Cortex of kidney (tissue), 1 donor: ENCODE measurements around the gene MIPOL1.

ENCODE experiments used
- DNase-seq: peaks from one replicate; lab custom pipeline; 2025; lab: John Stamatoyannopoulos, UW

MIPOL1 gene

GRCh38 chr14:37587131-37587803, 389.5 kb downstream of the MIPOL1 start:
- DNase-seq, result no peak

- DNase-seq, result no peak
Measured at GRCh38 chr14:37587881-37588666, 390.3 kb downstream of the MIPOL1 start.

- DNase-seq, result no peak
Measured at GRCh38 chr14:37588667-37588955, 390.9 kb downstream of the MIPOL1 start.

GRCh38 chr14:37588956-37589714, 391.4 kb downstream of the MIPOL1 start:
- DNase-seq, result no peak

- no peak for DNase-seq
Measured at GRCh38 chr14:37589715-37590427, 392.1 kb downstream of the MIPOL1 start.

- DNase-seq, result no peak
Measured at GRCh38 chr14:37590428-37591139, 392.8 kb downstream of the MIPOL1 start.

DNA sequence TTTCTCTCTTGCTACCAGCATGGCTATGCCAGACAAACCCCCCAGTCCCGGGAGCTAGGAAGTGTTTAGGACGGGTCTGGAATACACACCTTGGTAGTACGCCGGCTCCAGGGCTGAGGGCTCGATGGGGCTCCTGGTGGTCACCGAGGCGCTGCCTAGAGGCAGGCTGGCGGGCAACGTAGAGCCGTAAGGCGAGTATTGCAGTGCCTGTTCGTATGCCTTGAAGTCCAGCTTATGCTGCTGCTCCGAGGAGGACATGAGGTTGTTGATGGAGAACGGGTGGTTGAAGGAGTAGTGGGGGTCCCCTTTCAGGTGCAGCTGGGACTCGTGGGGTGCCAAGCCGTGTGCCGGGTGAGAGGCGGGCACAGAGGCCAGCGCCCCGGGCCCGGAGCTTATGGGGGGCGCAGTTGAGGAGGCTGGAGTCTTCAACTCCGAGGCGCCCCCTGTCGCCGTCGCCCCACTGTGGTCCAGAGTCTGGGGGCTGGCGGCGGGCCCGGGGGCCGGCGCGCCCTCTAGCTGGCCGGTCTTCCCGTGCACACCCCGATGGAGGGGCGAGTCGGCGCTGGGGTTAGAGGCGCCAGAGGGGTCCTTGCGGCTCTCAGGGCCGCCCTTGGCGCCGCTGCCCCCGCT, 393.7 kb downstream of the MIPOL1 start:
- DNase-seq, result no peak

DNA sequence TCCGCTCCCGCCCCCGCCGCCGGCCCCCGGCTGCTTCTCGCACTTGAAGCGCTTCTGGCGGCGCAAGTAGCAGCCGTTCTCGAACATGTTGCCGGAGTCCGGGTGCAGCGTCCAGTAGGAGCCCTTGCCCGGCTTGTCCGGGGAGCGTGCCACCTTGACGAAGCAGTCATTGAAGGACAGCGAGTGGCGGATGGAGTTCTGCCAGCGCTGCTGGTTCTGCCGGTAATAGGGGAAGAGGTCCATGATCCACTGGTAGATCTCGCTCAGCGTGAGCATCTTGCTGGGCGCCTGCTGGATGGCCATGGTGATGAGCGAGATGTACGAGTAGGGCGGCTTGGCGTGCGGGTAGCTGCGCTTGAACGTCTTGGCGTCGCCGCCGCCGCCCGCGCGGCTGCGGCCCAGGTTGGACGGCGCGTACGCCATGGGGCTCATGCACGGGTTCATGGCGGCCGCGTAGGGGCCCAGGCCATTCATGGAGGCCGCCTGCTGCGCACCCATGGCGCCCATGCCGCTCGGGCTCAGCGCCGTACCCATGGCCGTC, 394.3 kb downstream of the MIPOL1 start:
- no peak for DNase-seq

DNA sequence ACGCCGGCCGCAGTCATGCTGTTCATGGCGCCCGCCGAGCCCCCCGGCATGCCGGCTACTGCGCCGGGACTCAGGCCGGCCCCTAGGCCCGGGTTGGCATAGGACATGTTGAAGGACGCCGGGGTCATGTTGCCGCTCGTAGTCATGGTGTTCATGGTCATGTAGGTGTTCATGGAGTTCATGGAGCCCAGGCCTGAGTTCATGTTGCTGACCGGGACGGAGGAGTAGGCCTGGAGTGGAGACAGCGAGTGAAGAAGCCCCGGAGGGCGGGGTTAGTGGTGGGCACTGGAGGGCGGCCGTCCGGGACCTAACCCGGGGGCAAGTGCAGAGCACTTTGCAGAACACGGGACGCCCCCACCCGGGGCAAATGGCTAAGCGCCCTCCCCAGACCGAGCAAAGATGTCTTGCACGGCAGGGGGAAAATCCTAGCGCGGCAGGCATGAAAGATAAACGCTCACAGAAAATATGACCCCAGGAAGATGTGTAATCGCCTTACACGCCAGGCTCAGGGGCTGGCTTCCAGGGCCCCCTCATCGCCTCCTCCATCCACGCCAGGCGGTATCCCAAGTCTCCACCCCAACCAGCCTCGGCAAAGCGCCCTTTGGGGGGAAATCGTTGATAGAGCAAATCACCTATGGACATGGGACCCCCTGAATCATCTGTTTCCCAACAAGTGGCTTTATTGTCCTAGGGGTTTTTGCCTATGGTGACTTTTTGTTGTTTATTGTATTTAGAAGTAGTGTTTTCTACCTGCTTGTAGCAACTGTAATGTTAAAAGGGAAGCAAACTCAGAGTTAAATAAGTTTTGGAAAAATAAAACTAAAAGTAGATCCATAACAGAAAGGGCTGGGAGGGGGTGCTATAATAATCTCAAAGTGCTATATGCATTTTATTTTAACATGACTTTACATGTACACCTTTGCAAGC, 395.0 kb downstream of the MIPOL1 start:
- no peak for DNase-seq

GRCh38 chr14:37593511-37594237, 395.9 kb downstream of the MIPOL1 start:
- no peak for DNase-seq

DNA sequence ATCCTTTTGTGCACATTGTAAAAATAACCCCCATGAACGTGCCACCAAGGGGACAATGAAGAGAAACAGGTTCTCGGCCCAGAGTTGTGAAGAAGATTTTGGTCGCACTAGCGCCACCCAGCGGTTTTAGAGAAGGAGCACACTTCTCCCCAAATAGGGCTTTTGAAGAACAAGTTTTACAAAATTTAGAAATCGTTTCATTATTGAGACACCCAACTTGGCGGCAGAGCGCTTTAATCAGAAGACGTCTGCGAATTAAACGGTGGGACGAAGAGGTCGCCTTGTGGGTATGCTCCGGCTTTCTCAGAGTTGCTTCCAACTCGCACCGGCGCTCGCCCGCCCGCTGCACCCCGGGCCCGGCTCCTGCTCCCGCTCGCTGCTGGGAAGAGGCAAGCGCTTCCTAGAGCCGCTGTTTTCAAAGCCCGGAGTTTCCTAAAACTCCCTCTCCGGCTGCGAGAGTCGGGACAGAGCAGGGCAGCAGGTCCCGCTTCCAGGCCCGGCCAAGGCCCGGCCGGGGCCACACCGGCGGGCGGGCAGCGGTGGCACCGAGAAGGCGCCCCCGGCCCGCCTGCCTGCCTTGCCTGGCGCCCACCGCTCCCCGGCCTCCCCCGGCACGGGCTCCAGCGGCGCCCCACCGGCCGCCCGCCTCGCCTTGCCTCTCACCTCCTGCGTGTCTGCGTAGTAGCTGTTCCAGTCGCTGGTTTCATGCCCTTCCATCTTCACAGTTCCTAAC, 396.7 kb downstream of the MIPOL1 start:
- no peak for DNase-seq

- DNase-seq, result no peak
Measured at GRCh38 chr14:37594971-37595808, 397.5 kb downstream of the MIPOL1 start, which contains the start of the genes FOXA1 and TTC6. Gene FOXA1 (minus strand): TSS chr14:37595249. CDS start chr14:37594972, 277 bp downstream. Gene TTC6 (plus strand): TSS chr14:37595629. CDS start chr14:37622065, 26,436 bp downstream.

GRCh38 chr14:37595809-37596621, 398.3 kb downstream of the MIPOL1 start:
- no peak for DNase-seq

DNA sequence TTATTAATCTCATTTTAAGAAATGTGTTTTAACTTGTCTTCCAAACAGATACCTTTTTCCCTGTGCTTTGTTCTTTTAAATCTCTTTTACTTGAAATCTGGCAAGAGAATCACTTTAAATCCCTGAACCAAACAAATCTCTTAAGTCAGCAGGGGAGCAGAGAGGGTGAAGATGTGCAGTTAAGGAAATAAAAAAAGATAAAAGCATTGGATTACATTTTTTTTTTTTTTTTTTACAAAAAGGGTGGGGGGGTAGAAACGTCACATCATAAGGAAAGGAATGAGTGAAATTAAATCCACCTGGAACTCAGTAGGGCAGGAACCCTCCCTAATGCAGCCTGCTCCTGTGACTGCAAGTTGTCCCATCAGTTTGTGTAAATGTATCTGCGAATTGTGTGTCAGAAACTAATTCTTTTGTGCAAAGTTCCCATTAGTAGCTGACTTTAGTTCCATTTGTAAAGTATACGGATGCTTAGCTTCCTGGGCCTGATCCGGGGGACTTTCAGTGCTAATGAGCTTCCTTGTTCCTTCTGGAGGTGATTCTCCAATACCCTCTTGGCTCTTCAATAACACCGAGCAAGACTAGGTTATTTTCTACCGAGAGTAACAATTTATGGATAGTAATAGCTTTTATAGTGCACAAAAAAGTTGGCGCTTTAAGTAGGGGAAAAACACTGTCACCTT, 399.2 kb downstream of the MIPOL1 start:
- no peak for DNase-seq

- no peak for DNase-seq
Measured at GRCh38 chr14:37597538-37597913, 399.8 kb downstream of the MIPOL1 start.
